GM12801 (cell line): ENCODE results near the gene RPL7A.

Experiments used
- TF ChIP-seq, protein P1 (sequence below): IDR thresholded peaks from one replicate; pipeline ENCODE4 v1.5.1; 2011; ENCODE audit warnings: control low read depth; ENCODE audit not compliant: insufficient read length; ENCODE audit errors: extremely low read depth

Gene RPL7A

DNA sequence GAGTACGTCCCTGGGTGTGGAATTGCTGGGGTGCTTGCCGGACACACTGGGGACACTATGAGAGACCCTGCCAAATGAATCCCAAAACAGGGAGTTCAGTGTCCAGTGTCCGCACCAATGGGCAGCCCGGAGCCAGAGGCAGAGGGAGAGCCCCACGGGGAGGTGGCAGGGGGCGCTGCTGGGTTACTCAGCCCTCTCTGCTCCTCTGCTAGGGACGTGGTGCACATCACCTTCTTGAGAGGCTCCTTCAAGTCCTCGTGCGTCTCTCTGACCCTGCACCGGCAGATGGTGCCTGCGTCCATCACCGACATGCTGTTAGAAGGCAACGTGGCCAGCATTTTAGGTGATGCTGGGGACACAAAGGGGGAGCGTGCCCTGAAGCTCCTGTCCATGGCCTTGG lies 48.9 kb downstream of the RPL7A start:
- TF ChIP-seq, protein P1, sequence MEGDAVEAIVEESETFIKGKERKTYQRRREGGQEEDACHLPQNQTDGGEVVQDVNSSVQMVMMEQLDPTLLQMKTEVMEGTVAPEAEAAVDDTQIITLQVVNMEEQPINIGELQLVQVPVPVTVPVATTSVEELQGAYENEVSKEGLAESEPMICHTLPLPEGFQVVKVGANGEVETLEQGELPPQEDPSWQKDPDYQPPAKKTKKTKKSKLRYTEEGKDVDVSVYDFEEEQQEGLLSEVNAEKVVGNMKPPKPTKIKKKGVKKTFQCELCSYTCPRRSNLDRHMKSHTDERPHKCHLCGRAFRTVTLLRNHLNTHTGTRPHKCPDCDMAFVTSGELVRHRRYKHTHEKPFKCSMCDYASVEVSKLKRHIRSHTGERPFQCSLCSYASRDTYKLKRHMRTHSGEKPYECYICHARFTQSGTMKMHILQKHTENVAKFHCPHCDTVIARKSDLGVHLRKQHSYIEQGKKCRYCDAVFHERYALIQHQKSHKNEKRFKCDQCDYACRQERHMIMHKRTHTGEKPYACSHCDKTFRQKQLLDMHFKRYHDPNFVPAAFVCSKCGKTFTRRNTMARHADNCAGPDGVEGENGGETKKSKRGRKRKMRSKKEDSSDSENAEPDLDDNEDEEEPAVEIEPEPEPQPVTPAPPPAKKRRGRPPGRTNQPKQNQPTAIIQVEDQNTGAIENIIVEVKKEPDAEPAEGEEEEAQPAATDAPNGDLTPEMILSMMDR: no peak

DNA sequence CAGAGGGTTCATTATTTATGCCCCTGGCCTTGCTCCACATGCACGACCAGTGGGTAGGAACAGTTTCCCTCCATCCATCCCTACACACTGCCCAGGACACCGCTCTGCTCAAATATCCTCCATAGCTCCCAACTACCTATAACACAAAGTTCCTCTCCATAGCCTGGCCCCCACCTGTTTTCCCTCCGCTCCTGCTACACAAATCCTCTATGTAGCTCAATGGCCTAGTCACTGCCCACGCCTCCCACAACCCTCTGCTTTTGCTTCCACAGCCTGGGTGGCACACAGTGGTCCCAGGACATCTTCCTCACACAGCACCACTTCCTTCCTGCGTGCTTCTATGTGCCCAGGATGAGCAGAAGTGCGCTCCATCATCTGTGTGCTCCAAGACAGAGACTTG lies 49.4 kb downstream of the RPL7A start:
- TF ChIP-seq, protein P1: no peak

DNA sequence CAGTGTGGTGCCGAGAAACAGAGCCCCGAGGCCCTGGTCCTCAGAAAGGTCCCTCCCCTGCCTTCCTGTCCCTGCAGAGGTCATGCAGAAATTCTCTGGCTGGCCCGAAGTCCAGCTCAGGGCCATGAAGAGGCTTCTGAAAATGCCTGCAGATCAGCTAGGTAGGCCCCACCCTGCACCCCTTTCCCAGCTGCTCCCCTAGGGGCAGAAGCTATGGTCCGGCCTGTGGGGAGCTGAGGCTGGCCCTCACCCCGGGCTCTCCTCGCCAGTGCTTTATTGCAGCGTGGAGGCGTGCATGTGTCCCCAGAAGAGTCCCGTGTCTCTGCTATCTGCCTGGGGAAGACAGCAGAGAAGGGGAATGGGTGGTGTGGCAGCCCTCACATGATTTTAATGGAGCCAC lies 49.9 kb downstream of the RPL7A start:
- TF ChIP-seq, protein P1: no peak

DNA sequence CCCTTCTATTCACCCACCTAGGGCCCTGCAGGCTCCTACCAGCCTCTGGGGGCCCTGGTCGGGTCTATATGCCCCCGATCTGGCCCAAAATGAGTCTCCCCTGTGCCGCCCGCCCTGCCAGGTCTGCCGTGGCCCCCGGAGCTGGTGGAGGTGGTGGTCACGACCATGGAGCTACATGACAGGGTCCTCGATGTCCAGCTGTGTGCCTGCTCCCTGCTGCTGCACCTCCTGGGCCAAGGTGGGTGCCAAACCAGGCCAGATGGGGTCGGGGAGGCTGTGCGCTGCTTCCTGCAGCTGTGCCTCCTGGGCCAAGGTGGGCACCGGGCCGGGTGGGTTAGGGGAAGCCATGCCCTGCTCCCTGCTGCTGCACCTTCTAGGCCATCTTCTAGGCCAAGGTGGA lies 52.3 kb downstream of the RPL7A start:
- TF ChIP-seq, protein P1: no peak
